Heart left ventricle (tissue), 13 donors: ENCODE data around the gene FAM228B.

Experiments
- CTCF ChIP-seq, 12 donors: fragments of 200-600 bp; sonication (generic) in 4 of 12; IDR thresholded peaks; one replicate each; pipeline versions ENCODE4 v1.5.0 to v1.8.0; 2018 to 2022; ENCODE audit warnings: antibody characterized with exemption in 12 of 12, mild to moderate bottlenecking in 5 of 12
- POLR2A ChIP-seq, 2 donors: fragments of 450-650 bp; IDR thresholded peaks; one replicate each; pipeline ENCODE4 v1.6.1; 2017; ENCODE audit warnings: antibody characterized with exemption in 2 of 2, mild to moderate bottlenecking in 2 of 2, moderate library complexity in 2 of 2
- donor health status: ischemic (EF 13 %, LVEDD 7.1; RV severe dilation, severe dysfunction).
- donor health status: DM: no; HTN: yes; CAD: no.
- donor health status: DM: no; HTN: no; CAD: no.
- donor health status: ischemic (EF 25% LVEDD 6.9; RV normal size, moderate dysfunction).
- donor health status: ischemic (EF 25% LVEDD 5.7; RV mildly dilated, moderate dysfunction).
- donor health status: ischemic (EF 35%, LVEDD 5.7; RV mildly dilated, moderate dysfunction).
- donor health status: nonischemic (EF 11% LVEDD 7.7; RV severe dilation, severe dysfunction).
- donor health status: DM: yes; HTN: yes; CAD: no.
- donor health status: PGD.
- donor health status: ischemic (EF 29% LVEDD 5.4; RV normal size, mild dysfunction).
- donor health status: nonischemic (EF 23%, LVEDD 6.1; RV moderate dilation, normal function).

- TF ChIP-seq POLR2A (IDR thresholded peaks at IDR 0.05), result no peak
- TF ChIP-seq CTCF (IDR thresholded peaks at IDR 0.05), result no peak
Observed at GRCh38 chr2:24214880-24215279, 91.6 kb downstream of the FAM228B start.
